Liver (tissue), 9 donors: Measurements from ENCODE around the gene TMEM175. TPM values are rescaled to one million over a fixed set of nuclear protein-coding genes. Genes with fewer than 3 reads are reported as not detected.

Source experiments
- DNase-seq: peaks from one replicate; pipeline ENCODE4 v3.0.0-alpha.2; 2017; ENCODE audit warnings: low spot score
- H3K27ac ChIP-seq, 2 donors: one replicate each; pipeline ENCODE4 v1.7.0; 2013; ENCODE audit warnings: inconsistent platforms in 2 of 2, low read length in 2 of 2, control low read depth in 1 of 2, low read depth in 1 of 2, mild to moderate bottlenecking in 1 of 2
- H3K27me3 ChIP-seq, 4 donors: one replicate each; pipeline versions ENCODE4 v1.6.1 to v1.7.0; 2013; ENCODE audit warnings: low read length in 3 of 4, inconsistent platforms in 1 of 4, mild to moderate bottlenecking in 1 of 4, moderate library complexity in 1 of 4; ENCODE audit not compliant: control insufficient read depth in 4 of 4, insufficient read depth in 4 of 4
- H3K36me3 ChIP-seq, 4 donors: one replicate each; pipeline versions ENCODE4 v1.6.1 to v1.7.0; 2013; ENCODE audit warnings: low read length in 3 of 4, mild to moderate bottlenecking in 3 of 4, low read depth in 1 of 4, moderate library complexity in 1 of 4; ENCODE audit not compliant: control insufficient read depth in 4 of 4, insufficient read depth in 3 of 4
- H3K4me1 ChIP-seq, 4 donors: one replicate each; pipeline versions ENCODE4 v1.6.1 to v1.7.0; 2013; ENCODE audit warnings: low read length in 3 of 4, mild to moderate bottlenecking in 3 of 4, moderate library complexity in 1 of 4; ENCODE audit not compliant: control insufficient read depth in 4 of 4, insufficient read depth in 4 of 4
- H3K4me3 ChIP-seq, 3 donors: one replicate each; pipeline versions ENCODE4 v1.6.1 to v1.7.0; 2013; ENCODE audit warnings: low read length in 3 of 3, control low read depth in 1 of 3, low read depth in 1 of 3, mild to moderate bottlenecking in 1 of 3
- H3K9ac ChIP-seq, 2 donors: one replicate each; pipeline ENCODE4 v1.7.0; 2013; ENCODE audit warnings: low read length in 2 of 2, mild to moderate bottlenecking in 2 of 2, moderate library complexity in 2 of 2, control low read depth in 1 of 2, low read depth in 1 of 2
- H3K9me3 ChIP-seq, 4 donors: one replicate each; pipeline versions ENCODE4 v1.6.1 to v1.7.0; 2013; ENCODE audit warnings: low read length in 3 of 4; ENCODE audit not compliant: control insufficient read depth in 4 of 4
- CTCF ChIP-seq: fragments of 150-350 bp; IDR thresholded peaks from 2 replicates; pipeline ENCODE4 v1.5.1; 2017; ENCODE audit warnings: improper control_type of control experiment, low read depth, low read length; ENCODE audit not compliant: missing input control
- EGR1 ChIP-seq, 2 donors: IDR thresholded peaks; 2 replicates each; pipeline ENCODE4 v1.6.1; 2016 to 2018; ENCODE audit warnings: antibody characterized with exemption in 2 of 2, low read depth in 2 of 2
- FOXA1 ChIP-seq: IDR thresholded peaks from 2 replicates; pipeline ENCODE4 v1.6.1; 2016; ENCODE audit warnings: antibody characterized with exemption
- FOXA2 ChIP-seq: IDR thresholded peaks from 2 replicates; pipeline ENCODE4 v1.6.1; 2016; ENCODE audit warnings: antibody characterized with exemption
- HNF4A ChIP-seq, 2 donors: conservative IDR thresholded peaks; 2 replicates each; pipeline ENCODE4 v1.6.1; 2016; ENCODE audit warnings: antibody characterized with exemption in 2 of 2, mild to moderate bottlenecking in 2 of 2
- HNF4G ChIP-seq: IDR thresholded peaks from 2 replicates; pipeline ENCODE4 v1.6.1; 2016; ENCODE audit warnings: antibody characterized with exemption
- JUND ChIP-seq, 2 donors: IDR thresholded peaks; 2 replicates each; pipeline ENCODE4 v1.6.1; 2016; ENCODE audit warnings: antibody characterized with exemption in 2 of 2
- MAX ChIP-seq: IDR thresholded peaks from 2 replicates; pipeline ENCODE4 v1.6.1; 2016; ENCODE audit warnings: antibody characterized with exemption
- NR2F2 ChIP-seq: IDR thresholded peaks from 2 replicates; pipeline ENCODE4 v1.6.1; 2016; ENCODE audit warnings: antibody characterized with exemption
- RAD21 ChIP-seq, 2 donors: IDR thresholded peaks; 2 replicates each; pipeline ENCODE4 v1.6.1; 2016; ENCODE audit warnings: antibody characterized with exemption in 2 of 2, mild to moderate bottlenecking in 2 of 2
- REST ChIP-seq: IDR thresholded peaks from 2 replicates; pipeline ENCODE4 v1.6.1; 2016; ENCODE audit warnings: antibody characterized with exemption, mild to moderate bottlenecking
- SP1 ChIP-seq: IDR thresholded peaks from 2 replicates; pipeline ENCODE4 v1.6.1; 2018; ENCODE audit warnings: antibody characterized with exemption, mild to moderate bottlenecking
- TAF1 ChIP-seq: conservative IDR thresholded peaks from 2 replicates; pipeline ENCODE4 v1.6.1; 2016; ENCODE audit warnings: antibody characterized with exemption, mild to moderate bottlenecking
- YY1 ChIP-seq: IDR thresholded peaks from 2 replicates; pipeline ENCODE4 v1.6.1; 2016; ENCODE audit warnings: antibody characterized with exemption, mild to moderate bottlenecking
- WGBS: extraction: QIAGEN DNeasy Blood & Tissue Kit; methylation state at CpG from one replicate; pipeline ENCODE4 v1.1.7; 2013; 5-methylcytosine and 5-hydroxymethylcytosine counted together
- polyA plus RNA-seq, 2 donors: library from polyadenylated mRNA; stranded (reverse) in 1 of 2; unstranded in 1 of 2; fragments of 200-250 nt in 1 of 2; fragments of >200 nt in 1 of 2; fragmentation: Nextera tagmentation in 1 of 2; extraction: Ambion mirVana in 1 of 2; gene quantifications; one replicate each; pipeline versions ENCODE4 v1.2.1 to v1.2.3, GENCODE V29; 2013 to 2015
- total RNA-seq, 2 donors: library from RNA; depleted of rRNA; stranded (reverse); fragments of >200 nt; gene quantifications; one replicate each; pipeline ENCODE4 v1.2.3, GENCODE V29; 2014
- donor health status: healthy.
- donor health status: healthy.
- donor health status: healthy.
- donor health status: healthy.
- donor health status: healthy.

TMEM175 gene
- total and polyA plus RNA-seq, 4 donors, result 18.6 to 26.3 (median 25.5) TPM

- no peak for TF ChIP-seq YY1
- no peak for TF ChIP-seq CTCF
- TF ChIP-seq RAD21 (IDR thresholded peaks at IDR 0.05), result no peak
- TF ChIP-seq EGR1 (IDR thresholded peaks at IDR 0.05; ENCODE audit: low read depth in 2 of 2), result no peak
- TF ChIP-seq HNF4A (conservative IDR thresholded peaks at IDR 0.05), result no peak
- no peak for TF ChIP-seq TAF1
- no peak for TF ChIP-seq HNF4G
- 75% methylated on average over 20 of the region's 20 CpGs for WGBS
- Histone ChIP-seq H3K36me3 (peaks cover 4 to 23% (median 10%) of the 10 kb centered on the region in 4 donors), H3K9ac (no peak overlapping the region), H3K4me3 (no peak overlapping the region), H3K27ac (no peak overlapping the region), H3K4me1 (peaks cover 0 to 6% (median 2%) of the 10 kb centered on the region in 4 donors), H3K27me3 (no peaks in the 10 kb centered on the region), H3K9me3 (peaks cover 0 to 3% (median 0%) of the 10 kb centered on the region in 4 donors)
- no peak for DNase-seq
These were observed 17.2 kb upstream of the TMEM175 start for GRCh38 chr4:915041-915474.

GRCh38 chr4:915595-915994 lies 16.7 kb upstream of the TMEM175 start:
- H3K27me3 ChIP-seq, result no peaks in the 10 kb centered on the region
- H3K4me1 ChIP-seq, result peaks cover 0 to 6% (median 2%) of the 10 kb centered on the region in 4 donors
- no peak for DNase-seq
- no peak overlapping the region for H3K27ac ChIP-seq
- H3K4me3 ChIP-seq, result no peak overlapping the region
- H3K9me3 ChIP-seq, result peaks cover 0 to 3% (median 0%) of the 10 kb centered on the region in 4 donors
- H3K36me3 ChIP-seq, result peaks cover 4 to 23% (median 10%) of the 10 kb centered on the region in 4 donors
- no peak overlapping the region for H3K9ac ChIP-seq
- TF ChIP-seq FOXA1, result no peak
- no peak for TF ChIP-seq MAX
- no peak for TF ChIP-seq CTCF
- no peak for TF ChIP-seq JUND (IDR thresholded peaks at IDR 0.05)
- TF ChIP-seq TAF1, result no peak
- TF ChIP-seq NR2F2, result no peak
- no peak for TF ChIP-seq HNF4G
- no peak for TF ChIP-seq FOXA2
- WGBS, result 65% methylated on average over 8 of the region's 8 CpGs

- Histone ChIP-seq H3K4me3 (no peak overlapping the region), H3K27ac (no peak overlapping the region), H3K36me3 (peaks cover 0 to 7% (median 3%) of the 10 kb centered on the region in 4 donors), H3K9me3 (peaks cover 0 to 3% (median 0%) of the 10 kb centered on the region in 4 donors), H3K4me1 (peaks cover 0 to 6% (median 2%) of the 10 kb centered on the region in 4 donors), H3K9ac (no peak overlapping the region), H3K27me3 (no peaks in the 10 kb centered on the region)
- 98% methylated on average over 7 of the region's 7 CpGs for WGBS
- no peak for DNase-seq
- no peak for TF ChIP-seq REST
- TF ChIP-seq HNF4A (conservative IDR thresholded peaks at IDR 0.05), result no peak
- TF ChIP-seq HNF4G, result no peak
- no peak for TF ChIP-seq NR2F2
- no peak for TF ChIP-seq FOXA2
- TF ChIP-seq TAF1, result no peak
- TF ChIP-seq SP1, result no peak
- no peak for TF ChIP-seq CTCF
- no peak for TF ChIP-seq MAX
These were observed 14.8 kb upstream of the TMEM175 start for GRCh38 chr4:917466-917865.
